HG02884 (cell line): ENCODE measurements around the gene GATAD2B.
"Not testable (repeated sequence)": the region's sequence is repeated elsewhere in the genome, so short reads cannot be mapped to it uniquely, and the experiment has no call there.

Experiments
- ATAC-seq: cut with Tn5 transposase; IDR thresholded peaks from one replicate; pipeline ENCODE4 v1.9.1; 2021; ENCODE audit warnings: mild to moderate bottlenecking, moderate library complexity; ENCODE audit not compliant: unreplicated experiment

Gene GATAD2B

DNA sequence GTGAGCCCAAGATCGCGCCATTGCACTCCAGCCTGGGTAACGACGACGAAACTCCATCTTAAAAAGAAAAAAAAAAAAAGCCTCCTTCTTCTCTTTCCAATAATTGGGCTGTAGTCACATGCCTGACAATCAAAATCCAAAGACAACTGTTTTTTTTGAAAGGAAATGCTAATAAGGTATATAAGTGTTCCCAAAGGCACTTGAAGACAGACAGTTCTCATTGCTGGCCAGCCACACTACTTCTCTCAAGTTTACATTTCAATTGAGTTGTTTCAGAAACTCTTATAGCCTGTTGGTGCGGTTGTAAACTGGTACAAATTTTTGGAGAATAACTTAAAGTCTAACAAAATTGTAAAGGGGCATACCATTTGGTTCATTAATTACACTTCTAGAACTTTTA, 23.3 kb downstream of the GATAD2B start:
- ATAC-seq = no peak

DNA sequence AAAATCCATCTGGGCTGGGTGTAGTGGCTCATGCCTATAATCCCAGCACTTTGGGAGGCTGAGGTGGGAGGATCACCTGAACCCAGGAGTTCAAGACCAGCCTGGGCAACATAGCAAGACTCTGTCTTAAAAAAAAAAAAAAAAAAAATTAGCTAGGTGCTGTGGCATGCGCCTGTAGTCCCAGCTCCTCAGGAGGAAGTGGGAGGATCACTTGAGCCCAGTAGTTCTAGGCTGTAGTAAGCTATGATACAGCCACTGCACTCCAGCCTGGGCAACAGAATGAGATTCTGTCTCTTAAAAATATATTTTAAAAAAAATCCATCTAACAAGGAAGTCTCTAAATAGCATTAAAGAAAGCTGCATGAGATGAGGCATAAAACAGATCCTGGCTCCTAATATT, 26.9 kb downstream of the GATAD2B start:
- ATAC-seq = not testable (repeated sequence)

DNA sequence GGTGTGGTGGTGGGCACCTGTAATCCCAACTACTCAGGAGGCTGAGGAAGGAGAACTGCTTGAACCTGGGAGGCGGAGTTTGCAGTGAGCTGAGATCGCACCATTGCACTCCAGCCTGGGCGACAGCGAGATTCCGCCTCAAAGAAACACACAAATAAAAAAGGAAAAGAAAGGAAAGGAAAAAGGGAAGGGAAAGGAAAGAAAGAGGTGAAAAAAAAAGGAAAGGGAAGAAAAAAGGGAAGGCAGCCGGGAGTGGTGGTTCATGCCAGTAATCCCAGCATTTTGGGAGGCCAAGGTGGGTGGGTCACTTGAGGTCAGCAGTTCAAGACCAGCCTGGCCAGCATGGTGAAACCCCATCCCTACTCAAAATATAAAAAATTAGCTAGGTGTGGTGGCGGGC, 31.7 kb downstream of the GATAD2B start:
- ATAC-seq = not testable (repeated sequence)

DNA sequence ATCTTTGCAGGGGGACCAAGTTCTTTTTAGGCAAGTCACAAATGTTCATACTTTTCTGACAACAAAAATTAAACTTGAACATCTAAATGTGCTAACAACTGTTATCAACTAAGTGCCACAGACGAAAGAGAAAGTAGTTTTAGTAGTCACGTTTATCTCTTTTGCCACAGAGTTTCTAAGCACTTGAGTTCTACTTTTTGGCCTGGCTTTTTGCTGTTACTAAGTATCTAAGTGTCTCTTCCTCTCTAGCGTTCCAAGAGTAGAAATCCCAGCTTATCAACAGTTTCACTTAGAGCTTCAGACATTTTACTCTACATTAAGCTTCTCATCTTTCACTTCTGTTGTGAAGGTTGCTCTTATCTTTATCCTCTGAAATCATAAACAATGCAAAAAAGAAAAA, 34.2 kb downstream of the GATAD2B start:
- ATAC-seq = no peak

DNA sequence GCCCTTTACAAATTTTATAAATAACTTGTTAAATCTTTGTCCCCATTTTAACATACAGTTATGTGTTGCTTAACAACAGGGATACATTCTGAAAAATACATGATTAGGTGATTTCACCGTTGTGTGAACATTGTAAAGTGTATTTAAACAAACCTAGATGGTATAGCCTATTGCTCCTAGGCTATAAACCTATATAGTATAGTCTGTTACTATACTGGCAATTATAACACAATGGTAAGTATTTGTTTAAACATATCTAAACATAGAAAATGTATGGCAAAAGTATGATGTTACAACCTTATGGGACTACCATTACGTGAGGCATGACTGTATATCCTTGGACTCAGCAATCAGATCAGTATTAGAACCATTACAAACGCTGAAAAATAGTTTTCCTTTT, 36.6 kb downstream of the GATAD2B start:
- ATAC-seq = no peak

DNA sequence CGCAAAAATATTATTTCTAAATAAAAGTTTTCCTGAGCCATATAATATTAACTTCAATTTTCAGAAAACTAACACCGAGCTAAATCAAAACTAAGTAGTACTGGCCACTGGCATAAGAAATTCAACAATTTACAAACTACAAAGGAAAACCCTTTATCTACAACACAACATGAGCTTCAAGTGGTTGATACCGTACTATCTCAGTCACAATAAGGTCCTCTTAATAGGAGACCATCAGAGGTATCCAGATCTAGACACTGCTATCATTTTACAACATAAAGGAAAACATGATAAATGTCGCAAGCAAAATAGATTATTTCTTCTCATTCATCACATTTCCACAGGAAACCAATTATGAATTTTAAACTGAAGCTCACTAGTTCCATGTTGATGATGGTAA, 39.5 kb downstream of the GATAD2B start:
- no peak for ATAC-seq

DNA sequence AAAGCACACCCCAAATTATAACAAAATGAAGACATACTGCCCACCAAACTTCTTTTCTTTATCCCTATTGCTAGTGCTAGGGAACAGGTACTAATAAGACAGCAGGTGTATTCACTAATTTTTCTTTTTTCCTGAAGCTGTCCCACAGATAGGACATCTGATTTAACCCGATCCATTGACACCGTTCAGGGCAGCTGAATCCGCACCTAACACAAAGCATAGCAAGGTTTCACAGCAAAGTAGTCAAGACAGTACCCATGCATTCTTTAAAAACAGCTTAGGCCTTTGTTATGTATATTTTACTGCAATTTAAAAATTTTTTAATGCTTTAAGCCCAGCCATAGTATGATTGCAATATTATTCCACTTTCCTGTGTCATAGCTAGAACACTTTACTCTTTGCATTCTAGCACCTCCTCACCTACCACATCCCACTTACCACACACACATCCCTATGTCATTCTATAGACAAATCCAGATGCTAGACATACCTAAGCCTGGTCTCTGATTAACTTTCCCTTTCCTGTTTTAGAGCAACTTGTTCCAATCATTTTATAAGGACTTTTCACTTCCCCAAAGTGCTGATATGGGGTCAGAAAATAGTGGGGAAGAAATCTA, 40.4 kb downstream of the GATAD2B start:
- ATAC-seq = no peak

DNA sequence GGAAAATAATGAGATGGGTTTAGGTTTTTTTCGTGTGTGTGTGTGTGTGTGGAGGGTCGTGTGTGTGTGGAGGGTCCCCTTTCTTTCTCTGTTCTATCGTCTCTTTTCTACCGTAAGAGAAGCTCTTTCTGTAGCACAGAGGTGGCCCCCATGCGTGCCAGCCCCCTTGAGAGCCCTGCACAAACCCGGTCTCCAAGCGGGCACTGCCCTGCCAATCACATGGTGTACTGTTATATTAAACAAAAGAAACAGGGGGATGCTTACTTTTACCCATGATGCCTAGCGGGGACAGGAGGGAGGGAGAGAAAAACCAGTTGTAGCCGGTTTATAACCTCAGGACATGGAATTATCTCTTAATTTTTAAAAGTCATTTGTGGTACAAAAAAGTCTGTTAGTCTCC, 41.0 kb downstream of the GATAD2B start:
- no peak for ATAC-seq

DNA sequence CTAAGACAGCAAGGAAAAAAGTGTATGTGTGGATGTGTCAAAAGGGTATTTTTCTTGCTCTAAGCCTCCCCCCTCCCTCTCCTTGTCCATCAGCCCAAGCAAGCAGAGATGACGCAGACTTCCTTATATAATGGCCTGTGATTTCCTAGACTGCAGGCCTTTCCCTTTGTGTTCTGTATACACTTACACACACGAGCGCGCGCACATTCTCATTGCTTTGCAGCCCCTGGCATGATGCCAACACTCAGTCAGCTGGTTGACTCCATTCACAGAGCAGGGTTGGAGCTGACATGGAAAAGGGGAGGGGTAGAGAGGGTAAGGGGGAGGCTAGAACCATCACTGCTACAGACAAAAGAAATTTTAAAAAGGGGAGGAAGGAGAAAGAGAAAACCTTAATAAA, 41.8 kb downstream of the GATAD2B start:
- no peak for ATAC-seq

DNA sequence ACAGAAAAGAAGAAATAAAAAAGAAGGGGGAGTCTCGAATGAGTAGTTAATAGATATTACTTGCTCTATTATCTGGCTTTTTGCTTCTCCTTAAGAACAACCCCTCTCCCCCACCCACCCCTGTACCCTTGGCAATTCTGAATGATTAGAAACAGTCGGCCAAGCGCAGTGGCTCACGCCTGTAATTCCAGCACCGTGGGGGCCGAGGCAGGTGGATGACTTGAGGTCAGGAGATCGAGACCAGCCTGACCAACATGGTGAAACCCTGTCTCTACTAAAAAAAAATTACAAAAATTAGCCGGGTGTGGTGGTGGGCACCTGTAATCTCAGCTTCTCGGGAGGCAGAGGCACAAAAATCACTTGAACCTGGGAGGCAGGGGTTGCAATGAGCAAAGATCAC, 42.7 kb downstream of the GATAD2B start:
- no peak for ATAC-seq

DNA sequence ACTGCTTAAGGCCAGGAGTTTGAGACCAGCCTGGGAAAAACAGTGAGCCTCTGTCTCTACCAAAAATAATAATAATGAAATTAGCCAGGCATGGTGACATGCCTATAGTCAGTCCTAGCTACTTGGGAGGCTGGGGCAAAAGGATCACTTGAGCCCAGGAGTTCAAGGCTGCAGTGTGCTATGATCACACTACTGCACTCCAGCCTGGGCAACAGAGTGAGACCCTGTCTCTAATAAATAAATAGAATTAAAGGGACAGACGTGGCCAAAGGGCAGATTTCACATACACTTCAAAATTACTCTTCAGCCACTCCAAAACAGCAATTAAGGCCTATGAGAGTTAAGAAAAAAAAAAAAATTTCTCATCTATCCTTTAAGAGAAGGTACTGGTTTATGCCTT, 45.7 kb downstream of the GATAD2B start:
- ATAC-seq = no peak

DNA sequence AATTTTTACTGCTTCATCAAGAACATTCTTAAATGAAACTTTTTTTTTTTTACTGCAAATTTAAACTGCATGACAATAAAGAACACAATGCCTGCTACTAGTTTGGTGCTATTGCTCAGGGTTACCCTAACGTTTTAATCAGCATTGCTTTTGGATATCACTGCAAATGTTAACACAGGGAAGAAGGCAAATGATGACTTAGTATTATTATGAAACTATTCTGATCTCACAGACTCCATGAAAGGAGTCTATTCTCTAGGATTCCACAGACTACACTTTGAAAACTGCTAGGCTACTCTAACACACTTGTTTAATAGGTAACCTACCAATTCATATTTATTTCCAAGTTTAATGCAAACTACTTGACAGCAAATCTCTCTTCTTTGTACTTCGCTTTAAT, 49.8 kb downstream of the GATAD2B start:
- no peak for ATAC-seq

DNA sequence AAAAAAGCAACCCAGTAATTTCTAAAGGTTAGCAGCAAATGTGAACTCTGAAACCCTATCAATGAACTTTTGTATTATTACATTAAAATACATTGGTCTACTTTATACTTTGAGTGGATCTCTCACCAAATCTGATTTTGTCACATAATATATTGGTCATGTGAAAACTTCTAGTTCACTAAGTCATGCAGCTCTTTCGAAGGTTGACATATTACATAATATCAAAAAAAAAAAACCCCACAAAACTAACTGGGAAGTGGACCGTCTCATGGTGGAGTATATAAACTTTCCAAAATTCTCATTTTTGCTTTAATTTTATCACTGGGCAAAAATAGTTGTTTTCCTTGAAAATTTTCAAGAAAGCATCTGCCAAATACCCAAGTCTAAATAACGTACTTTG, 50.4 kb downstream of the GATAD2B start:
- ATAC-seq = no peak

DNA sequence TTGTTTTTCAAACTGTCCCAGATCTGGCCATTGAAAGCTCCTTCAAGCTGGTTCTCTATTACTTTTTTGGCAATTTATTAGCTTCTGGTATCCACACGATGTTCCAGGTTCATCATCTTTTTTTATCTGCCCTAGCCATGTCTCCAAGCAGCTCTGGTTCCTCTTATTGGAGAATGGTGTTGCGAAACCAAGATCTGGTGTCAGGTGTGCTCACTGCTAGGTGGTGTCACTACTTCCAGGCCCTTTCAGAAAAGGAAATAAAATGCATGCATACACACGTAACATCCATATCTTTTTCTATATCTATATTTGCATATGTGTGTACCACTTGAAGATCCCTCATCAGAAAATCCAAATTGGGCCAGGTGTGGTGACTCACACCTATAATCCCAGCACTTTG, 53.3 kb downstream of the GATAD2B start:
- no peak for ATAC-seq

DNA sequence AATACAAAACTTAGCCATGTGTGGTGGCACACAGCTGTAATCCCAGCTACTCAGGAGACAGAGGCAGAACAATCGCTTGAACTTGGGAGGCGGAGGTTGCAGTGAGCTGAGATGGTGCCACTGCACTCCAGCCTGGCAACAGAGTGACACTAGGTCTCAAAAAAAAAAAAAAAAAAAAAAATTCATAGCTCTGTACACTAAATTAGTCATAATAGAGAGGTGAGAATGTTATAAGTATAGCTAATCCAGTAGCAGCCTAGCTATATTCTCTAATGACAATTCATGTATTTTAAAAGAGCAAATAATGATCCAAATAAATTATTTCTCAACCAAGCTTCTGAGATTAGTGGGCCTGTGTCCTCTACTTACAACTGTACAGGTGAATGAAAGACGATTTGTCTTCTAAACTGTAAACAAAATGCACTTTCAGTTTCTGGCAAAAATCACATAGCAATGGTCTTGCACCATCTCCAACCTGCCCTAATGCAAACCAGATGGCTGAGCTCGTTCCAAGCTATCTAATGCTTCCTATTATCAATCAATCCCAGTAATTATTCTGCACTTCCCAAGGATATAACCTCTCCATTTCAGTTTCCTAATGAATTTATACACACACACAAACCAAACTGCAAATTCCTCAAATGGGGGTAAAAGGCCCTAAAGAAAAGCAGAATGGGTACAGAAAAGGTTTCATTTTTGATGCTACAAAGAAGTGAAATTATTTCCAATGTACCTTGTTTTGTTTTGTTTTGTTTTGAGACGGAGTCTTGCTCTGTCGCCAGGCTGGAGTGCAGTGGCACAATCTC, 56.5 kb downstream of the GATAD2B start:
- ATAC-seq = no peak

DNA sequence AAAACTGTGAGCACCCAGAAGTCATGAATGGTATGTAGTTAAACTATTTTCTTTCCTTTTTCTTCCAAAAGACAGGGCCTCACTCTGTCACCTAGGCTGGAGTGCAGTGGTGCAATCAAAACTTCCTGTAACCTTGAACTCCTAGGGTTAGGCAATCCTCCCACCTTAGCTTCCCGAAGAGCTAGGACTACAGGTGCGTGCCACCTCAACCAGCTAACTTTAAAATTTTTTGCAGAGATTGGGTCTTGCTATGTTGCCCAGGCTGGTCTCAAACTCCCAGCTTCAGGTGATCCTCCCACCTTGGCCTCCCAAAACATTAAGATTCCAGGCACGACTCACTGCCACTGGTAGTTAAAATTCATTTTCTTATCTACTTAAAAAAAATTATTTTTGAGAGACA, 62.5 kb downstream of the GATAD2B start:
- ATAC-seq = no peak

DNA sequence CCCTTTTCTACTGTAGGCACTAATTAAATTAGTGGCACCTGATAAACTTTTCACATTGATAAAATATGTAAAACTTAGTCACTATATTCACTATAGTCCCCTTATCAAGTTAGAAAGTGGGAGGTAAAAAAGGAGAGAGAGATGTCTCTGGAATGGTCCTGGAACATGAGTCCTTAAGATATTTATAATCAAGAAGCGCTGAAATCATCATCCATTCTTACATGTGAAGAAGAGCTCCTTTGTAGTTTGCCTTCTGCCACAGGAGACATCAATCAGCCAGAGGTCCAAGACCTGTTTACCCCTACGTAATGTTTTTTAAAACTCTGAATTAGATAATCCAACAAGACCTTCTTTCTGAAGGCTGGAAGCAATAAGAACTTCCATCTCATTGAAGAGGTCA, 65.3 kb downstream of the GATAD2B start:
- no peak for ATAC-seq

DNA sequence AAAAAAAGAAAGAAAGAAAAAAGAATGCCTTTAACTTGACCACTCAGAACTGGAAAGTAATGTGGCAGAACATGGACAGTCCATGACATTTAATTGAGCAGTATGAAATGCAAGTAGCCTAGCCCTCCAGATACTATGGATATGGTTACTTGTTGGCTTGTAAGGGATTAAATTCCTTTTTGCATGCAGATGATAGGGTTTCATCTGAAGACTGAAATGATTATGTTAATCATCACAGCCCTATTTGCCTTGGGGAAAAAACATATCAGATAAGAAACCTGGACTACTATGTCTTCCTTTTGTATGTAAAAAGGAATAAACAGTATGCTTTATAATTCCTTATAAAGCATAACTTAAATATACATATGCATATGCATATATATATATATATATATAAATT, 66.0 kb downstream of the GATAD2B start:
- ATAC-seq = no peak

DNA sequence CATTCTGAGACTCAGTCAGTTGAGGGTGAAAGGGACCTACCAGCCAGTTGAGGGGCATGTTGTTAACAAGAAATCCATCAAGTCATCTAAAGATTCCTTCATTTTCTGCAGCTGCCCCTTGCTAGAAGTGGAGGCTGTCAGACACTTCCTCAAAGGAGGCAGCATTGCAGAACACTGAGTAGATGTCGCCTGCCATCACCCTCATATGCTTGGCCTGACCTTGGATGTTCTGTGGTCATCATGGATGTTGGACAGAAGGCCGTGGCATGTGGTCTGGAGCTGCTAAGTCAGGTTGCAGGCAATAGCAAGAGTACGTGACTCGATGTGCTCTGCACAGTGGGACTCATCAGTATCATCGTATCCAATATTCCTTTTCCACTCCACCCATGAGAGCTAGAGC, 70.6 kb downstream of the GATAD2B start:
- ATAC-seq = no peak

DNA sequence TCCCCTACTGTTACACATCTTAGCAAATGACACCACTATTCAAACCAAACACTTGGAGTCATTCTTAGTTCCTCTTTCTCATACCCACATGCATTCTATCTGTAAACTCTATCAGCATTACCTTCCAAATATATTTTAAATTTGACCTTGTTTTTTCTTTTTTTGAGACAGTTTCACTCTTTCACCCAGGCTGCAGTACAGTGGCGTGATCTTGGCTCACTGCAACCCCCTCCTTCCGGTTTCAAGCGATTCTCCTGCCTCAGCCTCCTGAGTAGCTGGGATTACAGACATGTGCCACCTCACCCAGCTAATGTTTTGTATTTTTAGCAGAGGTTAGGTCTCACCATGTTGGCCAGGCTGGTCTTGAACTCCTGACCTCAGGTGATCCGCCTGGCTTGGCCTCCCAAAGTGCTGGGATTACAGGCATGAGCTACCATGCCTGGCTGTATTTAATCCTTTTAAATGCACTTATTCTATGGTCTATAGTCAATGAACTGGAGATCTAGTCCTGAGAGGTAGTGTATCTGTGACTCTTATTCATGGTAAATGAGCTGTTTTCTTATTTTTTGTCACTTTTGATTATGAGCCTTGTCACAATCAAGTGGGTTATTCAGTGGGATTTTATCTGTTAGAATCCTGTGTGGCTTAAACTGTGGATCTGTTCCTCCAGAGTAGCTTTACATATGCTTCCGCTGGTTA, 73.1 kb downstream of the GATAD2B start:
- no peak for ATAC-seq

DNA sequence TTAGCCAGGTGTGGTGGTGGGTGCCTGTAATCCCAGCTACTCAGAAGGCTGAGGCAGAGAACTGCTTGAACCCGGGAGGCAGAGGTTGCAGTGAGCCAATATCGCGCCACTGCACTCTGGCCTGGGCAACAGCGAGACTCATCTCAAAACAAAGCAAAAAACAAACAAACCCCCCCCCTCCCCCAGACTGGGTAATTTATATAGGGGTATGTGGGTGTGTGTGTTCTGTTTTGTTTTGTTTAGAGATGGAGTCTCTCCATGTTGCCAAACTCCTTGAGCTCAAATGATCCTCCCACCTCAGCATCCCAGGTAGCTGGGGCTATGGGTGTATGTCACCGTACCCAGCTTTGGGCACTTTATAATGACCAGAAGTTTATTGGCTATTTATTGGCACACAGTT, 74.0 kb downstream of the GATAD2B start:
- ATAC-seq = no peak

DNA sequence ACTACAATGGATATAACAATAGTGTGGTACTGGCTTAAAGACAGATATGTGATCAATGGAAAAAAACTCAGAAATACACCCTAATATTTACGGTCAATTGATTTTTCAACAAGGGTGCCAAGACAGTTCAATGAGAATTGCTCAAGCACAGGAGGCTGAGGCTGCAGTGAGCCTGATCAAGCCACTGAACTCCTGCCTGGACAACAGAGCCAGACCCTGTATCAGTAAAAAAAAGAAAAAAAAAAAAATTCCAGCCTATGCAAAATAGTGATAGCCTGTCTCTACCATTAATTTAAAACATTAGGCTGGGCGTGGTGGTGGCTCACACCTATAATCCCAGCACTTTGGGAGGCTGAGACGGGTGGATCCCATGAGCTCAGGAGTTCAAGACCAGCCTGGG, 77.6 kb downstream of the GATAD2B start:
- no peak for ATAC-seq
